Right lobe of liver (tissue), 6 donors: Measurements from ENCODE around the gene FRMD4A. TPM values are rescaled to one million over a fixed set of nuclear protein-coding genes. Genes with fewer than 3 reads are reported as not detected.

Source experiments
- ATAC-seq, 4 donors: fragments of 200-7000 bp; cut with Tn5 transposase; one replicate each; pipeline ENCODE4 v1.9.1; 2020; ENCODE audit warnings: mild to moderate bottlenecking in 4 of 4, moderate library complexity in 4 of 4
- DNase-seq, 3 donors: peaks; one replicate each; pipeline ENCODE4 v3.0.0-alpha.2; 2020
- H3K27ac ChIP-seq, 3 donors: fragments of 200-600 bp; one replicate each; pipeline ENCODE4 v1.8.0; 2022
- H3K27me3 ChIP-seq, 2 donors: fragments of 200-600 bp; one replicate each; pipeline ENCODE4 v1.8.0; 2022
- H3K36me3 ChIP-seq, 4 donors: fragments of 200-600 bp; sonication (generic) in 1 of 4; one replicate each; pipeline versions ENCODE4 v1.5.1 to v1.8.0; 2017 to 2022; ENCODE audit warnings: control low read depth in 1 of 4
- H3K4me1 ChIP-seq, 4 donors: fragments of 200-600 bp; sonication (generic) in 1 of 4; one replicate each; pipeline versions ENCODE4 v1.5.1 to v1.8.0; 2017 to 2022; ENCODE audit warnings: control low read depth in 1 of 4
- H3K4me3 ChIP-seq, 3 donors: fragments of 200-600 bp; one replicate each; pipeline ENCODE4 v1.8.0; 2022
- H3K9me3 ChIP-seq, 4 donors: fragments of 200-600 bp; sonication (generic) in 1 of 4; one replicate each; pipeline versions ENCODE4 v1.5.1 to v1.8.0; 2017 to 2022; ENCODE audit warnings: control low read depth in 1 of 4
- POLR2A ChIP-seq: fragments of 450-650 bp; IDR thresholded peaks from one replicate; pipeline ENCODE4 v1.6.1; 2017; ENCODE audit warnings: antibody characterized with exemption, mild to moderate bottlenecking
- WGBS: methylation state at CpG from one replicate; pipeline ENCODE4 v1.1.6; 2018; ENCODE audit warnings: low coverage, low lambda C conversion rate; ENCODE audit not compliant: insufficient coverage; ENCODE audit errors: missing lambda C conversion rate; 5-methylcytosine and 5-hydroxymethylcytosine counted together
- intact Hi-C, 2 donors: fragments of 100-400 bp; cut with DNase I; formaldehyde crosslinking; loops; one replicate each; pipeline versions ENCODE4 v1.11.2 to v1.14.1; 2022
- total RNA-seq, 6 experiments: library from RNA; depleted of rRNA in 2 of 6; stranded (reverse); fragments of >200 nt in 2 of 6; fragmentation: NEBNext Ultra II Directional in 3 of 6; extraction: Animal tissue kit (Norgen Biotek cat#: 25700) in 3 of 6; gene quantifications; one replicate each; pipeline versions ENCODE4 v1.1.0 to v1.2.4, GENCODE V29; 2016 to 2023
- TF ChIP-seq, protein P1 (sequence below), 4 donors: fragments of 200-600 bp in 3 of 4; fragments of 450-650 bp in 1 of 4; IDR thresholded peaks; one replicate each; pipeline versions ENCODE4 v1.5.1 to v1.8.0; 2016 to 2022; ENCODE audit warnings: antibody characterized with exemption in 4 of 4, mild to moderate bottlenecking in 2 of 4
- donor health status: DM: no; HTN: yes; CAD: no.
- donor health status: DM: no; HTN: no; CAD: no.
- donor health status: DM: no; HTN: no; CAD: no.
- donor health status: DM: no; HTN: yes; CAD: no.
- donor health status: DM: no; HTN: yes; CAD: no.

FRMD4A gene
- total RNA-seq, 6 experiments from 2014 or later, result 8.4 to 22.8 (median 13.3) TPM

DNA sequence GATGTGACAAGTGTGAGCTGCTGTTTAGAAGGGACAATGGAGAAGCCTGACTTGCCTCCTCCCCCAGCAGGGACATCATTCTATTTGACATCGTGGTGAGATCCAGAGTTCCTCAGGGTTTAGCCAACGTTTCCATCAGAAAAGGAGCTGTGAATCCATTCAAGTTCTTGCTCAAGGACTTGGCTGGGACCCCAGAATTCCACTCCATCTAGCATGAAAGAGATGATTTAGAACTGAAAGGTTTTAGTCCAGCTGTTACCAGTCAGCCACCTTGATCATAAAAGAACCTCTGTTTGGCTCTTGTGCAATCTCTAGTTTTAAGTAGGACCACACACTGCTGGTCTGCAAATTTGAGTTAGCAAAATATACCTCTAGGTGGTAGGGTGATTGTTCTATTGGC lies 337.6 kb downstream of the FRMD4A start:
- intact Hi-C loops, result no loop called here
- Histone ChIP-seq H3K4me1 (peaks cover 0 to 12% (median 0%) of the 10 kb centered on the region in 4 donors), H3K27me3 (no peaks in the 10 kb centered on the region), H3K36me3 (no peaks in the 10 kb centered on the region), H3K9me3 (no peaks in the 10 kb centered on the region), H3K27ac (no peak overlapping the region), H3K4me3 (no peak overlapping the region)
- no peak for ATAC-seq
- TF ChIP-seq, protein P1, sequence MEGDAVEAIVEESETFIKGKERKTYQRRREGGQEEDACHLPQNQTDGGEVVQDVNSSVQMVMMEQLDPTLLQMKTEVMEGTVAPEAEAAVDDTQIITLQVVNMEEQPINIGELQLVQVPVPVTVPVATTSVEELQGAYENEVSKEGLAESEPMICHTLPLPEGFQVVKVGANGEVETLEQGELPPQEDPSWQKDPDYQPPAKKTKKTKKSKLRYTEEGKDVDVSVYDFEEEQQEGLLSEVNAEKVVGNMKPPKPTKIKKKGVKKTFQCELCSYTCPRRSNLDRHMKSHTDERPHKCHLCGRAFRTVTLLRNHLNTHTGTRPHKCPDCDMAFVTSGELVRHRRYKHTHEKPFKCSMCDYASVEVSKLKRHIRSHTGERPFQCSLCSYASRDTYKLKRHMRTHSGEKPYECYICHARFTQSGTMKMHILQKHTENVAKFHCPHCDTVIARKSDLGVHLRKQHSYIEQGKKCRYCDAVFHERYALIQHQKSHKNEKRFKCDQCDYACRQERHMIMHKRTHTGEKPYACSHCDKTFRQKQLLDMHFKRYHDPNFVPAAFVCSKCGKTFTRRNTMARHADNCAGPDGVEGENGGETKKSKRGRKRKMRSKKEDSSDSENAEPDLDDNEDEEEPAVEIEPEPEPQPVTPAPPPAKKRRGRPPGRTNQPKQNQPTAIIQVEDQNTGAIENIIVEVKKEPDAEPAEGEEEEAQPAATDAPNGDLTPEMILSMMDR (IDR thresholded peaks at IDR 0.05), result no peak
- no peak for TF ChIP-seq POLR2A
- DNase-seq, result no peak
- WGBS, result 0% methylated on average over 1 of the region's 2 CpGs

DNA sequence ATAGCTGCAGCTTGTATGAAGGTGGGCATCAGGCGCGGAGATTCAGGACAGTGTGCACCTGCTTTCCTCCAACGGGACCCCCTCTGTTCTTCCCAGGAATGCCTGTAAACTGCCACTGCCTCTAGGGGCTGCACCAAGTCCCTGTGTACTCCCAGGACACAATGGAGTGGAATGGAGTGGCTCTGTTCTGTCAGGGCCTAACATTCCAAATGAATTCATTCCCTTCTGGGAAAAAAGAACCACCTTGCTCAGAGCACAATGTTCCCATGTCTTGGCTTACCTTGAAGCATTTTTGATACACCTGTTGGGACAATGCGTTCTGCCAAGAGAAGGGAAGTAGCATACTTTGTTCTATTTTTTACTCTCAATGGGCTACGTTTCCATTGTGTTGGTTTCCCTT lies 339.4 kb downstream of the FRMD4A start:
- peak in 2 of 4 donors; percentile 16 to 23 for ATAC-seq
- H3K4me3 ChIP-seq, result no peak overlapping the region

DNA sequence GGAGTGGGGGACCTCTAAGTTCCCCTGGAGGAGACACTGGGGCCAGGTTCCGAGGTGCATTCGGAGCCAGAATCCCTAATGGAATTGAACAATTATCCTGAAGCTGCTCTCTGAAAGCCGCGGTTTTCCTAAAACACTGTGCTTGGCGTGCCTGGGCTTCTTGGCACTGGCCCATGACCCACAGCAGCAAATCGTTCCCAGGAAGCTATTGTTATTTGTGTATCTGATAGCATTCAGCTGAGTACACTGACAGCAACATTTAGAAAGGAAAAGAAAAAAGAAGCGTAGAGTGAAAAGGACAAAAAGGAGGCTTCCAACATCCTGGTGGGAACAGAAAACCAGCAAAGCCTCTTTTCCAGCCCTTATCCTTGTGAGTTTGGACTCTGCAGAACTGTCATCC lies 339.8 kb downstream of the FRMD4A start:
- no peaks in the 10 kb centered on the region for H3K4me1 ChIP-seq
- H3K27ac ChIP-seq, result peak overlapping the region in 2 of 3 donors; percentile 30 to 40
- H3K9me3 ChIP-seq, result no peaks in the 10 kb centered on the region
- H3K4me3 ChIP-seq, result no peak overlapping the region
- TF ChIP-seq, protein P1 (IDR thresholded peaks at IDR 0.05), result no peak
- TF ChIP-seq POLR2A, result no peak
- DNase-seq (no peak), ATAC-seq (peak in 3 of 4 donors; percentile 18 to 49 (median 19))
- H3K27me3 ChIP-seq, result no peaks in the 10 kb centered on the region
- intact Hi-C loops, result no loop called here
- no peaks in the 10 kb centered on the region for H3K36me3 ChIP-seq
- WGBS, result 42% methylated on average over 7 of the region's 7 CpGs

More for the DNA sequence above, 339.4 kb downstream of the FRMD4A start:
- Histone ChIP-seq H3K27me3 (no peaks in the 10 kb centered on the region), H3K36me3 (no peaks in the 10 kb centered on the region), H3K9me3 (no peaks in the 10 kb centered on the region), H3K27ac (peak overlapping the region in 1 of 3 donors; percentile 30), H3K4me1 (no peaks in the 10 kb centered on the region)
- DNase-seq, result no peak
- TF ChIP-seq, protein P1 (IDR thresholded peaks at IDR 0.05), result no peak
- TF ChIP-seq POLR2A, result no peak
- 52% methylated on average over 3 of the region's 5 CpGs for WGBS
- intact Hi-C loops, result no loop called here

DNA sequence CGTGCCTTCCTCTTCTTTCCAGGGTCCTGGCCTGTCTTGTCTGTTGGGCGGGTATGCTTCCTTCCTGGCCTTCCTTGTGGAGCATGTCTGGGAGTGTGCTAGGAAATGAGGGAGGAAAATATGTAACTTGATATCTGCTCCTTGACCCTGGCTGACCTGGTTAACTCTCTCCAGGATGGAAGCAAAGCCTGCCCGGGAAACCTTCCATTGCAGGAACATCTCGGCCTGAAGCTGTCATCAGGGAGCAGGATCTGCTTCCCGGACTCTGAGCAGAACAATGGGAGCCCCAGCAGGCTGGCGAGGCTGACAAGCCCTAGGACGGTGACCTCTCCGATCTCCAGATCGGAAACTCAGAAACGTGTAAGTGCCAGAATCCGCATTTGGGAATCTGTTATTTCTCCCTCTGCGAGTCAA lies 340.3 kb downstream of the FRMD4A start:
- intact Hi-C loops, result no loop called here
- Histone ChIP-seq H3K27me3 (no peaks in the 10 kb centered on the region), H3K27ac (peak overlapping the region in 2 of 3 donors; percentile 30 to 40), H3K36me3 (no peaks in the 10 kb centered on the region), H3K4me3 (no peak overlapping the region), H3K4me1 (no peaks in the 10 kb centered on the region), H3K9me3 (no peaks in the 10 kb centered on the region)
- WGBS, result 56% methylated on average over 12 of the region's 12 CpGs
- DNase-seq, result peak in 1 of 3 donors; percentile 51
- ATAC-seq, result peak; percentile 71 to 84 (median 74)
- no peak for TF ChIP-seq POLR2A
- TF ChIP-seq, protein P1 (IDR thresholded peaks at IDR 0.05), result no peak

DNA sequence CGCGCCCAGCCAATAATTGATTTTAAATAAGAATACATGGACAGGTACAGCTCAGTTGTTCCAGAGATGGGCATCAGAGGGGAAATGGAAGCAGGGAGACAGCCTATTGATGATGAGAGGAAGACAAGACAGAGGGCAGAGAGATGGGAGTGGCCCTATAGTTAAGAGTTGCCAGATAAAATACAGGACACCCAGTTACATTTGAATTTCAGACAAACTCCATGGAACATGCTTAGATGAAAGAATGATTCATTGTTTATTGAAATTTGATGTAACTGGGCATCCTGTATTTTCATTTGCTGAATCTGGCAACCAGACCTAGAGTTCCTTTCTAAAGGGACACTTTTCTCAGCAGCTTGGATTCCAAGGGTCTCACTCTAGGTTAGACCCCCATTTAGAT lies 341.1 kb downstream of the FRMD4A start:
- no peak for ATAC-seq
- Histone ChIP-seq H3K27me3 (no peaks in the 10 kb centered on the region), H3K4me1 (peaks cover 0 to 3% (median 0%) of the 10 kb centered on the region in 4 donors), H3K4me3 (no peak overlapping the region), H3K36me3 (no peaks in the 10 kb centered on the region), H3K9me3 (no peaks in the 10 kb centered on the region), H3K27ac (no peak overlapping the region)
- WGBS, result 94% methylated on average over 2 of the region's 2 CpGs
- intact Hi-C loops, result no loop called here
- TF ChIP-seq POLR2A, result no peak
- TF ChIP-seq, protein P1 (IDR thresholded peaks at IDR 0.05), result no peak
- no peak for DNase-seq
